ENCODE data around the gene KRTAP5-1. TPM values are rescaled to one million over a fixed set of nuclear protein-coding genes. Genes with fewer than 3 reads are reported as not detected.
"Not testable (repeated sequence)": the region's sequence is repeated elsewhere in the genome, so short reads cannot be mapped to it uniquely, and the experiment has no call there.

Gene KRTAP5-1
- total RNA-seq, 2 donors from 2014 or later, result not detected

- no peaks in the 10 kb centered on the region for H3K9me3 ChIP-seq
- H3K36me3 ChIP-seq, result no peaks in the 10 kb centered on the region
- H3K27me3 ChIP-seq (replicated peaks; ENCODE audit: insufficient read depth), result no peaks in the 10 kb centered on the region
- ATAC-seq (ENCODE audit: insufficient number of reproducible peaks, low FRiP score, low read depth) (no peak), DNase-seq (ENCODE audit: low spot score) (no peak)
- H3K27ac ChIP-seq, result no peak within 1 kb of the TSS
- no peaks in the 10 kb centered on the region for H3K4me1 ChIP-seq (ENCODE audit: control insufficient read depth in 1 of 2, low read depth in 2 of 2)
- H3K4me3 ChIP-seq, result no peak within 1 kb of the TSS
- no peak for TF ChIP-seq CTCF (IDR thresholded peaks at IDR 0.05)
Observed at GRCh38 chr11:1597994-1598380, 12.9 kb upstream of the KRTAP5-1 start, which contains the start of gene KRTAP5-2. Gene KRTAP5-2 (minus strand): TSS chr11:1598294. CDS start chr11:1598250, 44 bp downstream.

GRCh38 chr11:1597331-1597993 is 12.4 kb upstream of the KRTAP5-1 start:
- no peak for ATAC-seq (ENCODE audit: insufficient number of reproducible peaks, low FRiP score, low read depth)
- Histone ChIP-seq H3K36me3 (no peaks in the 10 kb centered on the region), H3K4me3 (no peak overlapping the region), H3K9me3 (no peaks in the 10 kb centered on the region), H3K4me1 (ENCODE audit: control insufficient read depth in 1 of 2, low read depth in 2 of 2) (no peaks in the 10 kb centered on the region), H3K27ac (no peak overlapping the region), H3K27me3 (replicated peaks; ENCODE audit: insufficient read depth) (no peaks in the 10 kb centered on the region)
- no peak for DNase-seq (ENCODE audit: low spot score)
- TF ChIP-seq CTCF (IDR thresholded peaks at IDR 0.05), result no peak

GRCh38 chr11:1596576-1597121 is 11.6 kb upstream of the KRTAP5-1 start:
- H3K4me3 ChIP-seq; H3K4me1 ChIP-seq (ENCODE audit: control insufficient read depth in 1 of 2, low read depth in 2 of 2); H3K27ac ChIP-seq; H3K36me3 ChIP-seq; H3K9me3 ChIP-seq; DNase-seq (ENCODE audit: low spot score); H3K27me3 ChIP-seq (replicated peaks; ENCODE audit: insufficient read depth); ATAC-seq (ENCODE audit: insufficient number of reproducible peaks, low FRiP score, low read depth): not testable (repeated sequence)

- H3K4me3 ChIP-seq; DNase-seq (ENCODE audit: low spot score); ATAC-seq (ENCODE audit: insufficient number of reproducible peaks, low FRiP score, low read depth); H3K9me3 ChIP-seq; H3K4me1 ChIP-seq (ENCODE audit: control insufficient read depth in 1 of 2, low read depth in 2 of 2); H3K27me3 ChIP-seq (replicated peaks; ENCODE audit: insufficient read depth); H3K27ac ChIP-seq; H3K36me3 ChIP-seq: not testable (repeated sequence)
Observed at GRCh38 chr11:1595994-1596575, 11.0 kb upstream of the KRTAP5-1 start.

- Histone ChIP-seq H3K4me1 (ENCODE audit: control insufficient read depth in 1 of 2, low read depth in 2 of 2) (no peaks in the 10 kb centered on the region), H3K9me3 (no peaks in the 10 kb centered on the region), H3K27me3 (replicated peaks; ENCODE audit: insufficient read depth) (no peaks in the 10 kb centered on the region), H3K4me3 (no peak overlapping the region), H3K27ac (no peak overlapping the region), H3K36me3 (no peaks in the 10 kb centered on the region)
- ATAC-seq (ENCODE audit: insufficient number of reproducible peaks, low FRiP score, low read depth) (no peak), DNase-seq (ENCODE audit: low spot score) (no peak)
- TF ChIP-seq CTCF (IDR thresholded peaks at IDR 0.05), result no peak
Observed at GRCh38 chr11:1592628-1593027, 7.5 kb upstream of the KRTAP5-1 start.

- Histone ChIP-seq H3K27me3 (replicated peaks; ENCODE audit: insufficient read depth) (no peaks in the 10 kb centered on the region), H3K4me1 (ENCODE audit: control insufficient read depth in 1 of 2, low read depth in 2 of 2) (no peaks in the 10 kb centered on the region), H3K9me3 (no peaks in the 10 kb centered on the region), H3K36me3 (no peaks in the 10 kb centered on the region), H3K4me3 (no peak overlapping the region), H3K27ac (no peak overlapping the region)
- TF ChIP-seq CTCF (IDR thresholded peaks at IDR 0.05), result no peak
- no peak for ATAC-seq (ENCODE audit: insufficient number of reproducible peaks, low FRiP score, low read depth)
- DNase-seq (ENCODE audit: low spot score), result no peak
Observed at GRCh38 chr11:1589996-1590395, 4.9 kb upstream of the KRTAP5-1 start.

GRCh38 chr11:1589191-1589963 is 4.3 kb upstream of the KRTAP5-1 start:
- not testable (repeated sequence) for H3K4me3 ChIP-seq; H3K36me3 ChIP-seq; H3K9me3 ChIP-seq; H3K27ac ChIP-seq; H3K27me3 ChIP-seq (replicated peaks; ENCODE audit: insufficient read depth); H3K4me1 ChIP-seq (ENCODE audit: control insufficient read depth in 1 of 2, low read depth in 2 of 2); ATAC-seq (ENCODE audit: insufficient number of reproducible peaks, low FRiP score, low read depth); DNase-seq (ENCODE audit: low spot score)

Measured in thoracic aorta (tissue), 2 donors.